MM.1S (cell line): ENCODE data around the gene MED13.

ENCODE experiments used
- DNase-seq: peaks from one replicate; pipeline ENCODE4 v3.0.0-alpha.2; 2015
- H2AFZ ChIP-seq: fragments of 300-600 bp; sonication (generic); 2 replicates; pipeline ENCODE4 v1.6.0; 2016; ENCODE audit warnings: antibody characterized with exemption, low read length
- H3F3A ChIP-seq: fragments of 300-600 bp; sonication (generic); 2 replicates; pipeline ENCODE4 v1.6.1; 2016; ENCODE audit warnings: mild to moderate bottlenecking, antibody characterized with exemption, low read length, moderate library complexity, mixed read lengths; ENCODE audit not compliant: insufficient read depth
- H3K27ac ChIP-seq: fragments of 300-600 bp; sonication (generic); 2 replicates; pipeline ENCODE4 v1.5.1; 2016; ENCODE audit warnings: mild to moderate bottlenecking, low read length
- H3K27me3 ChIP-seq: fragments of 300-600 bp; sonication (generic); replicated peaks from 2 replicates; pipeline ENCODE4 v1.6.0; 2016; ENCODE audit warnings: low read length; ENCODE audit not compliant: insufficient read depth
- H3K36me3 ChIP-seq: fragments of 300-600 bp; sonication (generic); replicated peaks from 2 replicates; pipeline ENCODE4 v1.6.1; 2016; ENCODE audit warnings: mild to moderate bottlenecking, low read length, mixed read lengths; ENCODE audit not compliant: insufficient read depth
- H3K4me1 ChIP-seq: fragments of 300-600 bp; sonication (generic); 2 replicates; pipeline ENCODE4 v1.6.1; 2016; ENCODE audit warnings: low read length, mixed read lengths
- H3K4me2 ChIP-seq: fragments of 300-600 bp; sonication (generic); 2 replicates; pipeline ENCODE4 v1.6.0; 2016; ENCODE audit warnings: low read depth, low read length
- H3K4me3 ChIP-seq: fragments of 300-600 bp; sonication (generic); 2 replicates; pipeline ENCODE4 v1.5.1; 2016; ENCODE audit warnings: low read length, mixed read lengths
- H3K79me2 ChIP-seq: fragments of 300-600 bp; sonication (generic); 2 replicates; pipeline ENCODE4 v1.6.1; 2016; ENCODE audit warnings: mixed run types, low read length, mixed read lengths
- H3K9ac ChIP-seq: fragments of 300-600 bp; sonication (generic); 2 replicates; pipeline ENCODE4 v1.6.1; 2016; ENCODE audit warnings: low read length, mixed read lengths
- H3K9me2 ChIP-seq: fragments of 300-600 bp; sonication (generic); replicated peaks from 2 replicates; pipeline ENCODE4 v1.6.1; 2016; ENCODE audit warnings: mild to moderate bottlenecking, low read length, mixed read lengths; ENCODE audit not compliant: insufficient read depth
- H3K9me3 ChIP-seq: fragments of 300-600 bp; sonication (generic); replicated peaks from 2 replicates; pipeline ENCODE4 v1.6.1; 2016; ENCODE audit warnings: mild to moderate bottlenecking, low read length, mixed read lengths; ENCODE audit not compliant: insufficient read depth
- H4K20me1 ChIP-seq: fragments of 300-600 bp; sonication (generic); 2 replicates; pipeline ENCODE4 v1.6.1; 2016; ENCODE audit warnings: mild to moderate bottlenecking, low read length, moderate library complexity, mixed read lengths; ENCODE audit not compliant: insufficient read depth
- EZH2 ChIP-seq: fragments of 300-600 bp; sonication (generic); optimal IDR thresholded peaks from 2 replicates; pipeline ENCODE3; 2017; ENCODE audit warnings: low read depth, mild to moderate bottlenecking, antibody characterized with exemption, low read length, mixed read lengths
- EZH2phosphoT487 ChIP-seq: fragments of 300-600 bp; sonication (generic); IDR thresholded peaks from 2 replicates; pipeline ENCODE4 v1.6.1; 2018; ENCODE audit warnings: antibody characterized with exemption, low read length
- TF ChIP-seq, protein P1 (sequence below): fragments of 300-600 bp; sonication (generic); IDR thresholded peaks from 2 replicates; pipeline ENCODE4 v1.5.1; 2016; ENCODE audit warnings: antibody characterized with exemption, low read length, mixed read lengths

Gene MED13

GRCh38 chr17:61997664-61998063 is 67.4 kb downstream of the MED13 start:
- no peaks in the 10 kb centered on the region; the same call in 1 of the 2 replicates for H3K36me3 ChIP-seq
- H4K20me1 ChIP-seq: no peaks in the 10 kb centered on the region
- H3K9me2 ChIP-seq: no peaks in the 10 kb centered on the region
- H3K4me1 ChIP-seq: no peaks in the 10 kb centered on the region
- H2AFZ ChIP-seq: no peak overlapping the region
- H3K27ac ChIP-seq: no peak overlapping the region
- H3K4me2 ChIP-seq: no peak overlapping the region
- no peak overlapping the region for H3K9ac ChIP-seq
- TF ChIP-seq, protein P1, sequence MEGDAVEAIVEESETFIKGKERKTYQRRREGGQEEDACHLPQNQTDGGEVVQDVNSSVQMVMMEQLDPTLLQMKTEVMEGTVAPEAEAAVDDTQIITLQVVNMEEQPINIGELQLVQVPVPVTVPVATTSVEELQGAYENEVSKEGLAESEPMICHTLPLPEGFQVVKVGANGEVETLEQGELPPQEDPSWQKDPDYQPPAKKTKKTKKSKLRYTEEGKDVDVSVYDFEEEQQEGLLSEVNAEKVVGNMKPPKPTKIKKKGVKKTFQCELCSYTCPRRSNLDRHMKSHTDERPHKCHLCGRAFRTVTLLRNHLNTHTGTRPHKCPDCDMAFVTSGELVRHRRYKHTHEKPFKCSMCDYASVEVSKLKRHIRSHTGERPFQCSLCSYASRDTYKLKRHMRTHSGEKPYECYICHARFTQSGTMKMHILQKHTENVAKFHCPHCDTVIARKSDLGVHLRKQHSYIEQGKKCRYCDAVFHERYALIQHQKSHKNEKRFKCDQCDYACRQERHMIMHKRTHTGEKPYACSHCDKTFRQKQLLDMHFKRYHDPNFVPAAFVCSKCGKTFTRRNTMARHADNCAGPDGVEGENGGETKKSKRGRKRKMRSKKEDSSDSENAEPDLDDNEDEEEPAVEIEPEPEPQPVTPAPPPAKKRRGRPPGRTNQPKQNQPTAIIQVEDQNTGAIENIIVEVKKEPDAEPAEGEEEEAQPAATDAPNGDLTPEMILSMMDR: no peak
- TF ChIP-seq EZH2phosphoT487: no peak
- no peak for TF ChIP-seq EZH2
- H3K4me3 ChIP-seq: no peak overlapping the region
- no peaks in the 10 kb centered on the region for H3F3A ChIP-seq
- peaks cover 27% of the 10 kb centered on the region for H3K79me2 ChIP-seq
- H3K27me3 ChIP-seq: no peaks in the 10 kb centered on the region
- no peak for DNase-seq
- no peaks in the 10 kb centered on the region for H3K9me3 ChIP-seq

- Histone ChIP-seq H3K4me1 (no peaks in the 10 kb centered on the region), H3K4me3 (no peak overlapping the region), H3K27ac (no peak overlapping the region), H3K9me3 (no peaks in the 10 kb centered on the region), H3K4me2 (no peak overlapping the region), H3K9me2 (no peaks in the 10 kb centered on the region), H3F3A (no peaks in the 10 kb centered on the region), H4K20me1 (no peaks in the 10 kb centered on the region), H3K9ac (no peak overlapping the region), H3K79me2 (peaks cover 24% of the 10 kb centered on the region), H3K27me3 (no peaks in the 10 kb centered on the region), H2AFZ (no peak overlapping the region), H3K36me3 (no peaks in the 10 kb centered on the region; the same call in 1 of the 2 replicates)
- DNase-seq: no peak
- TF ChIP-seq EZH2 (no peak), EZH2phosphoT487 (no peak)
- TF ChIP-seq, protein P1: no peak
These were observed 68.0 kb downstream of the MED13 start for GRCh38 chr17:61996916-61997605.

DNA sequence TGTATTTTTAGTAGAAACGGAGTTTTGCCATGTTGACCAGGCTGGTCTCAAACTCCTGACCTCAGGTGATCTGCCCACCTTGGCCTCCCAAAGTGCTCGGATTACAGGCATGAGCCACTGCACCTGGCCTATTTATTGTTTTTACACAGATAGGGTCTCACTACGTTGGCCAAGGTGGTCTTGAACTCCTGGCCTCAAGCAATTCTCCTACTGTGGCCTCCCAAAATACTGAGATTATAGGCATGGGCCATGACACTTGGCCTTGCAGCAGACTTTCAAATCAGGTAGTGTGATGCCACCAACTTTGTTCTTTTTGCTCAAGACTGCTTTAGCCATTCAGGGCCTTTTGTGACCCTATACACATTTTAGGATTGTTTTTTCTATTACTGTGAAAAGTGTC is 75.6 kb downstream of the MED13 start:
- H2AFZ ChIP-seq: no peak overlapping the region
- H3F3A ChIP-seq: no peaks in the 10 kb centered on the region
- H3K4me2 ChIP-seq: no peak overlapping the region
- no peaks in the 10 kb centered on the region for H3K9me2 ChIP-seq
- peaks cover 9% of the 10 kb centered on the region; the same call in 1 of the 2 replicates for H3K79me2 ChIP-seq
- no peak overlapping the region for H3K9ac ChIP-seq
- no peak for DNase-seq
- no peak for TF ChIP-seq EZH2
- TF ChIP-seq, protein P1: no peak
- TF ChIP-seq EZH2phosphoT487: no peak
- H3K4me3 ChIP-seq: no peak overlapping the region
- no peaks in the 10 kb centered on the region for H3K9me3 ChIP-seq
- H4K20me1 ChIP-seq: no peaks in the 10 kb centered on the region
- no peaks in the 10 kb centered on the region for H3K27me3 ChIP-seq
- no peak overlapping the region for H3K27ac ChIP-seq
- no peaks in the 10 kb centered on the region for H3K4me1 ChIP-seq
- no peaks in the 10 kb centered on the region; the same call in 1 of the 2 replicates for H3K36me3 ChIP-seq
